Endometrium (tissue), 2 donors: ENCODE results near the gene WDR74.

Experiments
- FAIRE-seq: peaks from 2 replicates; lab custom pipeline; 2012; peaks lifted over from hg19 to GRCh38; lab: Jason Lieb, UNC
- donor health status: control.
- donor health status: control.

Gene WDR74

GRCh38 chr11:62792202-62792575, 47.2 kb downstream of the WDR74 start:
- no peak for FAIRE-seq

GRCh38 chr11:62791501-62792201, 47.7 kb downstream of the WDR74 start, which contains the start of gene TMEM223:
Gene TMEM223, minus strand, starts transcription at chr11:62792006. Its CDS starts 12 bp downstream, at chr11:62791994.
- no peak for FAIRE-seq

DNA sequence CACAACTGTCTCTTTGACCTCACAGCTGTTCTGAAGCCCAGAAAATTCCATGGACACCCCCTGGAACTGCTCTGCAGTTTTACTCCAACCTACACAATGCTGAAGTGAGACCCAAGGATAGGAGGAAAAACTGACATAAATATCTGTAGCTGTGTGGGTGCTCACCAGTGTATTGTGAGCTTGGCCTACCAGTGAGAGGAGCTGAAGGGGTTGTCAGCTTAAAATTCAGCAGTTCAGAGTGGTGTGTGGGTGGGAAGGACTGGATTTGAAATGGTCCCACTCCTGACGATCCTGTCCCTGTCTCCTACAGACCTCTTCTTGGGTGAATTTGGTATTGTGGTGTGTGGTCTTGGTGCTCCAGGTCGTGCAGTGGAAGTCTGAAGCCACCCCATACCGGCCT, 49.8 kb downstream of the WDR74 start:
- no peak for FAIRE-seq

DNA sequence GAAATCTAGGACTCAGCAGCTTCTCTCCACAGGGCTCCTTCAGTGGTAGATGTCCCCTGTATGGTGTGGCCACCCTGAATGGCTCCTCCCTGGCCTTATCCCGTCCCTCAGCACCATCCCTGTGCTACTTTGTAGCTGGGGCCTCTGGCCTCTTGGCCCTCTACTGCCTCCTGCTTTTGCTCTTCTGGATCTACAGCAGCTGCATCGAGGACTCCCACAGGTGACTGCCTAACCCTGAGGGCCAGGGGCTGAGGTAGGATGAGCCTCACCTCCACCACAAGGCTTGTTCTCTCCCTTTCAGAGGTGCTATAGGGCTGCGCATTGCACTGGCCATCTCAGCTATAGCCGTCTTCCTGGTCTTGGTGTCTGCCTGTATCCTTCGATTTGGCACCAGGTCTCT, 50.4 kb downstream of the WDR74 start:
- FAIRE-seq, result no peak

- FAIRE-seq, result no peak
Observed at GRCh38 chr11:62787005-62787759, 52.2 kb downstream of the WDR74 start, which contains the start of gene TMEM179B. Gene TMEM179B, plus strand, starts transcription at chr11:62787402. Its CDS starts 30 bp downstream, at chr11:62787432.

GRCh38 chr11:62786318-62787004, 52.9 kb downstream of the WDR74 start:
- no peak for FAIRE-seq
